Measurements from ENCODE around the gene B3GALNT1.
"Not testable (repeated sequence)": the region's sequence is repeated elsewhere in the genome, so short reads cannot be mapped to it uniquely, and the experiment has no call there.

Gene B3GALNT1

DNA sequence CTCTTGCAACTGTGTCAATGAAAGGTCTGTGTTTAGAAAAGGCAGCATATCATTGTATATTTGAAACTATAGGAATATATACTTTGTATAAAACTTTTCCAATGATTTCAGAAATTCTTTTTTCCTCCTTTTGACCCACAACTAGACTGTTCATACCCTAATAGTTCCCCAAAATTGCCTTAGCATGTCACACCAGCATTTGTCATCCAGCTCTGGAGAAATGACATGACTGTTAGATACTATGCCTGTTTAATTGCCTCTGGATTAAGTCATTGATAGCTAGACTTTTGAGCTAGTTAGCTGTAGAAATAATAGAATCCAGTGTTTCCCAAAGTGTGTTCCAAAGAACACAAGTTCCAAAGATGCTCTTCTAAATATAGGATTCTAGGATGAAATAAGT, 32.4 kb downstream of the B3GALNT1 start:
- DNase-seq = no peak

DNA sequence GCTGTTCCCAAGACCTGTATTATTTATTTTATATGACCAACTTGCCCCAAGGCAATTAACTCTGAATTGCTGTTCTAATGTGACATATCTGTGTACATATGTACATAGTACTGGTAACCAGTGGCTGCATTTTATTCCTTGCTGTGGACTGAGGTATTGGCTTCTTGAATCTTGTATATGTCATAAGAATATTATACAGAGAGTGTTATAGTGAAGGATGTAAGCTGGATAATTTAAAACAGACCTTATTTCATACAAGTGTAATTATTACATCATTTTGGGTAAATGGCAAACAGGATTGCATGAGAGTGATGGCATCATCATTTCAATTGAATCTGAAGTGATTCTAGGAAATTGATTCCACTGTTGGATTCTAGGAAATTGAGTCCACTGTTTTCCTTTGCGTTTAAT, 32.9 kb downstream of the B3GALNT1 start:
- DNase-seq = no peak

DNA sequence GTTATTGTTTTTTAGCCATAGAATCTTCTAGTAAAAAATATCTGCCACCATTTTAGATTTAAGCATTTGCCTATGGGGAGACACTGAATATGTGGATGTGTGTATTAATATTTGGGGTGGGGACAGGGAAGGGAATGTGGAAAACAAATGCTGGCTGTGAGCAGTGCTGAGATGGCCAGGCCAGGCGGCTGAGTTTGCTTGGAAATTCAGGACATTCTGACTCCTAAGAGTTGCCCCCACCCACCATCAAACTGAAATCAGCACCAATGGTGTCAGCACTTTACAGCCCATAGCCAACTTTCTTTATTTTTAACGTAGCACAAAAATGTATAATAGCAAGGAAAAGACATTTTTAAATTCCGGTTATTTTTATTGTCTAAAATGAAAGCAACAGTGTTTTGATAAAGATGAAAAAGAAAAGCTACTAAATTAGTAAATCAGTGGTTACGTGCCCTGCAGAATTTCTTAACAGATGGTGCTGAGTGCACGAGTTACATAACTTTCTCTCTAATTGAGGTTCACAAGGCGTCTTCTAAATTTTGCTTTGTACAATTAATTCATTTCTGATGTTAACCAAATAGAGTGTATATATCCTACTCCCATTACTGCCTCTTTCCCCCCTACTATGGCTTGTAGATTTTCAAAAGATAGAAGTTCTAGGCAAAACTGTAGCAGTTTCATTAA, 34.0 kb downstream of the B3GALNT1 start:
- no peak for DNase-seq

DNA sequence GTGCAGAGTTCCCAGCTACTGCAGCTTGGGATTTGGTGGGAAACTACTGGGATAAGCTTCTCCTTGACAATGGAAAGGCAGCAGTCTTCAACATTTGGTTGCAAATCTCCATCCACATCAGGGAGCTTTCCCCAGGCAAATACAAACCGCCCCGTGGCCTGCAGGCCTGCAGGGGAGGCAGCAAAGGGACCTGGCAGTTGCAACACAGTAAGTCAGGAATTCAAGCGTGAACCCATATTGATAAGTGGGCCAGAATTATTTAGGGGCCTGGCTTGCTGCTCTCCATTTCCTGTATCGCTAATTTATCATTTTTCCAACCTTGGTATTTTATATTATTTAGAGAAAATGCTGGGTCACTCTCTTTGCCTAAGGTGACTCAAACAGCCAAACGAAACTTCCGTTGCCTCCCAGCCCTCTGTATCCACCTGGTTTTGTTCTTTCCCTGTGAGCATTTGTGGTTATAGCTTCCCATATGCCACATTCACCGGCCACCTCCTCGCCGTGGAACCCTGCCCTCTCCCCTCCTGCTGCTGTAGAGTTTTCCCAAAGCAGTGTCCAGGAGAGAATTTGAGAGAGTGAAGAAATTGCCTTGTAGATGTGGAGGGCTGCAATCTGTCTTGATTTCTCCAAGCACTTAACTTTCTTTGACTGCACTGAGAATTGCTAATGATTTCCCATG, 34.8 kb downstream of the B3GALNT1 start:
- no peak for DNase-seq

DNA sequence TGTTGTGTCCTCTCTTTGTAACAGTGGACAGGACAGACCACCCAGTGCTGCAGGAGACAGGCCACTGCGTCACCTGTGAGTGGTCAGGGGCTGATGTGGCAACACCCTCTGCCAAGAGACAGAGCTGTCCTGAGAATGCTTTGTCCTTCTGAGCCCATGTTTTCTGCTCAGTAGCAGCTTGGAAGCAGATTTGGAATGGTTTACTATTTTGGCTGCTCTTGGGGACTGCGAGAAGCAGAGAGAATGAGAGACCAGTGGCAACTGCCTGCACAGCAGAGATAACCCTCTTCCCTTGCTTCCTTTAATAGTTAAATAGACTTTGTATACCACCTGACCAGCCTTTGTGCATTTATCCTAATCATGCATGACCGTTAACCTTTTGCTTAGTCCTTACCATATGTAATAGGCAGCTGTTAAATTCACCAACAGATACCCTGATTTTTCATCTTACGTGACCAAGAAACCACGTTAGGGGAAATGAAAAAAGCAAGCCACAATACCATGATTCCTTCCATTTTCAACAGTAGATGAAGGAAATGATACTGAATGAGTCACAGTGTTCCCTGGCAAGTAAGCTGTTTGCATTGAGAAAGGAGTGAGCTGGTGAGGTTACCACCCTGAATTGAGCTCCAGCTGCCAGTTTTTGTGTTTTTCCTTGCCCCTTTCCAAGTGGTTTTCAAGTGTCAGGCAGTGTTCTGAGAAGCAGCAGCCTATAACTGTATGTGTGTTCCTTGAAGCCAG, 35.5 kb downstream of the B3GALNT1 start:
- no peak for DNase-seq

DNA sequence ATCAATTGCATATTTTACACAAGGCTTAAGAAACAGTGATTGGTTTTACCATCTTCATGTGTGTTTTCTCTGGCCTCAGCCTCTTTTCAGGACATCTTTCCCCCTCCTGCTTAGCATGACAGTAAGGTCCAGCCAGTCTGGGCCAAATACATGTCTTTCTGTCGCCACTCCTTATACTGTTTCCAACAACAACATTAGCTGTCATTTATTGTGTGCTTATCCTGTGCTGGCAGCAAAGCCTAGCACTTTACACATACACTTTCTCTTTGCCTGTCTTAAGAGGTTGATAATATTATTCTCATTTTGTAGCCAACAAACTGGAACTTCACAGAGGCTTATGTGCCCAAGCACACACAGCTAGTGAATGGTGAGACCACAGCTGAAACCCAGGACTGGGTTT, 37.8 kb downstream of the B3GALNT1 start:
- DNase-seq = no peak

DNA sequence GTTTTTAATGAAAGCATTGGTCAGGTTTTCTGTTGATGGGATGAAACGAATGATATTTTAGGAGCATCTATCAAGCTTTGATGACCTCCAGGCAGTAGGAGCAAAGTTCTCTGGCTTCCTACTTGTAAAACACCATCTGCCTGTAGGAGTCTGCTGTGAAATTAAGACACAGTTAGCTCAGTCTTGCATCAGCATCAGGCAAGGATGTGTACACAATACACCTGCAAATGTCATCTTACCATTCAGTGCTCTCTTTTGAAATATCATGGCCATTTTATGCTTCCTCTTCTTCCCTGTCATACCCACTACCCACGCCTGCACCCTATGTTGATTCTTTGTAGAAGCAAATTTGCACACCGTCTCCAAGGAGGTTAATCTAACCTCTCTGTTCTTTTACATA, 38.2 kb downstream of the B3GALNT1 start:
- DNase-seq = no peak

DNA sequence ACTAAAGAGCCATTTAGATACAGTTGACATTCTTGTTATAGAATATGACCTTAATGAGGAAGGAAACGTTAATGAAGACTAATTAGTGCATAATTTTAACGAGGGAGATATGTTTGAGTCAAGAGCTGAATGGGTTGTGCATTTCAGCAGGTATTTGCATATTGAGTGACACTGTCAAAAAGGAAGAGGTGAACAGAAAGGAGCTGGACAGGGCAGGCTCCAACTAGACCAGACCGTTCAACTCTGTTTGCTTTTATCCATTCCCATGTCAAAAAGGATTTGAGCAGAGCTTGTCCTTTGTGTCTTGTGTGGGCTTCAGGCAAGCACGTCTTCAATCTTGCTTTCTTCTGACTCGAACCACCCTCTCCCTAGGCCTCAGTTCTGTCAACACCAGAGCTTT, 40.7 kb downstream of the B3GALNT1 start:
- DNase-seq = no peak

DNA sequence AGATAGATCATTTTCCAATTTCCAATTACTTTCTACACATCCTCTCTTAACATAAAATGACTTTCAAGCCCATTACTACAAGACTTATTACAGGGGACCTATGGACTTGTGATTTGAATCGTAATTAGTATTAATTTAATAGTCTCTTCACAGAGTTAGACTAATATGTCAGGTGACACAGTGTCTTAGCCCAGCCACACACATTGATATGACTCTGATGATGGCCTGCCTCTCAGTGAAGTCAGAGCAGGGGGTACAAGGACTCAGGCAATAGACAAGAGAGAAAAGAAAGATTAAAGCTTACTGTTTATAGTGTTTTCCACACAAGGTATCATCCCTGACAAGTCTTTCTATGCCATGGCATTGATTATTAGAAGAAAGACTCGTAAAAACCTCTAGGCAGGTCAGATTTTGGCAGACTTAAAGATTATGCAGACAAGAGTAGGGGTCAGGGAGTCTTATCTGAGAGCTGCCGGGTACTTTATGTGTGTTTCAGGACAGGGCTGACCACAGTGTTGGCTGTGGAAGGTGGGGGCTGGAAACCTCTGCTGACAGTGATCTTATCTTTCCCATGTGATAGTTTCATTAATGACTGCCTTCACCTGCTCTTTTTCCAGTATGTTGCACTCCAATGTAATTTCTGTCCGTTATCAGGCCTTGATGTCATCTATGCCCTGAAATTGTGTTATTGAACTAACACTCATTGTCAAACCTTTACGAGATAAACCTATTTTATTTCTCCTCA, 50.1 kb downstream of the B3GALNT1 start:
- no peak for DNase-seq

DNA sequence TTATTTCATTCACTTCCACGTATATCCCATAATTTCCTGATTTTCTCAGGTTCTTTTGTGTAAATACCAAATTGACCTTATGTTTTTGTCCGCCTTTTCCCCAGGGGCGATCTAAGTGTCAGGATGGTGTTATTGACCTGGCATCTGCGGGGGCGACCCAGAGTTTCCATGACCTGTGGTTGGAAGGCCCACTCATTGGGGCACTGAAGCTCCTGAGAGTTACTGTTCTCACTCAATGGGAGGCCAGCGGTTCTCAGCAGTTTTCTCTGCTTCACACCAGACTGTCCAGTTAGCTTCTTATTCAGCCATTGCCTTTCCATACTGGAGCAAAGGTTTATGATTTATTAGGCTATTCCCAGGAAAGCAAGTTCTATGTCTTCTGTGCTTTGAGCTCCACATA, 53.3 kb downstream of the B3GALNT1 start:
- no peak for DNase-seq

DNA sequence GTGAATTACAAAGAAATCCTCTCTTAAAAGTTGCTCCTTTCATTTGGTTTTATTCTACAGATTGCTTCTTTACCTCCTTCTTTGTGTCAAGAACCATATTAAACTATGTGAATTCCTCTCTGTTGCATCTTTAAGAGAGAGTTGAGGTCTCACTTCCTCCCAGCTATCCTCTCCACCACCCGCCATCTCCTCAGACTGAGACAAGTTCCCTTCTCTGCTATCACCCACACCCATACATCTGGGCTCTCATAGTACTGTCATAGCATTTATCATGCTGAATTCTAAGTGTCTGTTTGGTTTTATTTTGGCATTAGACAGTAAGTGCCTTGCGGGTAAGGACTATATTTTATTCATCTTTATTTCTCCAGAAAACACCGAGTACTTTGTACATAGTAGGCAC, 54.2 kb downstream of the B3GALNT1 start:
- DNase-seq = no peak

DNA sequence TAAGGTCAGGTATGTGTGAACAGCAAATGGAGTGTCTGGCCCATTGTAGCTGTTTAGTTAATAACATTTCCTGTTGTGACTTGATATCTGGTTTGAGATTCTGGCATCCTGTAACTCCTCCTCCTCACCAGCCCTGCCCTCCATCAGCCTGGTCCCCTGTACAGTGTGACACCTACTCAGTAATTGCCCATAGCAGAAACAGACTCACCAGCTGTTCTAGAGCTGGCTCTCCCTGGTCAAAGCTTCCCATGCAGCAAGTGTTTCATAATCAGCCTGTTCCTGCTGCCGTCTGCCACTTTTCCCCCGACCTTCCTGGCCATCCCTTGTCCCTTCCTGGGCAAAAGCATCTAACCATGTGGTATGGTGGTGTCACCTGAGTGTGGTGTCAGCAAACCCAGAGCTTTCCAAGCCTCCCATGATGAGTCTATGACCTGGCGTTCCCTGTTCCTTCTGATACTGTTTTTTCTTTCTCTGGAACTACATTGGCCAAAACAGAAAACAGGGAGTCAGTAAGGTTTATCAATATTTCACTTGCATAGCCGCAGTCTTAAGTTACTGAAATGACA, 55.4 kb downstream of the B3GALNT1 start:
- no peak for DNase-seq

DNA sequence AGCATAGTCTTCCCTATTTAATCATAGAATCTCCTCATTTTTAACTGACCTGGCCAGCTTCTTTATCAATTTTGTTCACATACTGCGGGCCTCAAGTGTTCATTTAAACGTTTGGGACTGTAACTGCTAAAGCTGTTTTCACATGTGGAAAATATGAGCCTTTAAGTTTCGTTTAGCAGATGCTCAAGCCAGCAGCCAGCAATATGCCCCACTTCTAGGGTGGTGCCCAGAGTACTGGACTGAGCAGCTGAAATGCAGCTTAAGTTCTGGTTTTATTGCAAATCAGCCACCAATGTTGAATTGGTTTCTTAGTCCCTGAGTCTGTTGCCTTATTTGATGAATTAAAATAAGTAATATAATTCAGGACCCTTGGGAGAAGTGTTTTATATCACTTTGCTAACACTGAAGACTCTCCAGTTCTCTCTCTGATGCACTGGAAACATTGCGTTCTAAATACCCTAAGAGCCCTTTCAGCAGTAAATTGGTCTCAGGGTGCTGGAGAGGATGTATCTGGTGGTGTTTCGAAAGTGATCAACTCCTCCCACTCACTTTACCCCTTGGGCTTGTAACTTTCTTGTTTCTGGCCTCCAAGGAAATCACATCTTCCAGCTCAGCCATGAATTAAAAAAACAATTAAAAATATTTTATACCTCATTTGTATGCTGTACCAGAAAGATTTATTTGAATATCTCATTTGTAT, 61.7 kb downstream of the B3GALNT1 start:
- no peak for DNase-seq

DNA sequence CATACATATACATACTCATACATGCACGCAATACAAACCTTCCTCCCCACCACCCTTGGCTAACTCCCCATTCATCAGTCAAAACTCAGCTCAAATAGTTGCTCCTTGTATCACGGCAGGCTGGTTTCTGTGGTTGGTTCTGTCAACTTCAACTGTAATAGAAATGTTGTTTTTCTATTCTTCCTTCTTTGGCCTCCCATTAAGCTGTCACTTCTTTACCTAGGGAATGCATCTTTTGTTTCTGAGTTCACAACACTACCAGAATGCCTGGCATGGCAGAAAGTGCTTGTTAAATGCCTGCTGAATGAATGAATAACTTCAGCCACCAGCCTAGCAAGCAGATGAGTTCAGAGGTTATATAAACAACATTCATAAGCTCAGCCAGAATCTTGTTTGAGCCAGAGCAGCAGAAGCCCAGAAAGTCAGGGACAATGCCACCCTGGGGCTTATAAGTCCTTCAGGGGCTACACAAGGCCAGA, 63.1 kb downstream of the B3GALNT1 start:
- DNase-seq = no peak

DNA sequence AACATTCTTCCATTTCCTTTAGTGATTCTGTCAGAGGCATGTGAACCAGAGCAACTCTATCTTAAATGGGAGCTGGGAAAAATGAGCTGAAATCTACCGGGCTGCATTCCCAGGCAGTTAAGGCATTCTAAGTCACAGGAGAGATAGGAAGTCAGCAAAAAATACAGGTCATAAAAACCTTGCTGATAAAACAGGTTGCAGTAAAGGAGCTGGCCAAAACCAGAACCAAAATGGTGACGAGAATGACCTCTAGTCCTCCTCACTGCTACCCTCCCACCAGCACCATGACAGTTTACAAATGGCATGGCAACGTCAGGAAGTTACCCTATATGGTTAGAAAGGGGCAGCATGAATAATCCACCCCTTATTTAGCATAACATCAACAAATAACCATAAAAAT, 66.4 kb downstream of the B3GALNT1 start:
- no peak for DNase-seq

DNA sequence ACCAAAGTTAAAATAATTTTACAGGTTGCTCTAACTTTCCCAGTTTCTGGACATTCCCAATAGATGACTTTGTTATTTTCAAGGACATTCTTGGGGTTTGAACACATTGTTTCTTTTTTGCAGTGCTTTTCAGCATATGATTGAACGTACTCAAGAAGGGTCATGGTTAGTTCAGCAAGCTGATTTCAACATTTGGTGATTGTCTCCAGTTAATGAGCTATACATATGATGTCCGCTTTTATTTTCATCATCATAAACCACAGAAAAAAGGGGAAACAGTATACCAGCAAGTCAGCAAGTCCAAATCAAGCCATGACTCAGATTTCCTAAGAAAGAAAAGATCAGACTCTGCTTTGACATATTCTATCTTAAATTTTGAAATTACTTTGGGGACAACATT, 69.4 kb downstream of the B3GALNT1 start:
- DNase-seq = no peak

DNA sequence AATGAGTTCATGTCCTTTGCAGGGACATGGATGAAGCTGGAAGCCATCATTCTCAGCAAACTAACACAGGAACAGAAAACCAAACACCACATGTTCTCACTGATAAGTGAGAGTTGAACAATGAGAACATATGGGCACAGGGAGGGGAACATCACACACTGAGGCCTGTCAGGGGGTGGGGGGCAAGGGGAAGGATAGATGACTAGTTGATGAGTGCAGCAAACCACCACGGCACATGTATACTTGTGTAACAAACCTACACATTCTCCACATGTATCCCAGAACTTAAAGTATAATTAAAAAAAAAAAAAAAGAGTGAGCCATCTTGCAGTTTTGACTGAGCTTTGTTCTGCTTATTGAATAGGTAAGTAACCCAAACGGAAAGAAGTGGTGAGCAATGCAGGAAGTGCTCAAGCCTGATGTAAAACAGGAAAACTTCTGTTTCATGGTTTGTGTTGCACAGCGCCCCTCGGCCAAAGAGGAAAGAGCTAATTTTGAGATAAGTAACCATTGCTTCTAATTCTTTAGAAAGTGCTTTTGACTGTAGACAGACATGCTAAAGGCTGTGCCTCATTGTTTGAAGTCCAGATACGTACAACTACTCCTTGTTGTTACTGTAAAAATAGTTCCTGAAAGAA, 70.1 kb downstream of the B3GALNT1 start:
- not testable (repeated sequence) for DNase-seq

All from activated effector memory CD4-positive, alpha-beta T cell treated with Interleukin-2 at 50 U/mL for 16 hours (primary cell).